ENCODE results near the gene TNP2. TPM values are rescaled to one million over a fixed set of nuclear protein-coding genes. Genes with fewer than 3 reads are reported as not detected.

TNP2 gene
- total RNA-seq, 1 experiment from 2014 or later: not detected

DNA sequence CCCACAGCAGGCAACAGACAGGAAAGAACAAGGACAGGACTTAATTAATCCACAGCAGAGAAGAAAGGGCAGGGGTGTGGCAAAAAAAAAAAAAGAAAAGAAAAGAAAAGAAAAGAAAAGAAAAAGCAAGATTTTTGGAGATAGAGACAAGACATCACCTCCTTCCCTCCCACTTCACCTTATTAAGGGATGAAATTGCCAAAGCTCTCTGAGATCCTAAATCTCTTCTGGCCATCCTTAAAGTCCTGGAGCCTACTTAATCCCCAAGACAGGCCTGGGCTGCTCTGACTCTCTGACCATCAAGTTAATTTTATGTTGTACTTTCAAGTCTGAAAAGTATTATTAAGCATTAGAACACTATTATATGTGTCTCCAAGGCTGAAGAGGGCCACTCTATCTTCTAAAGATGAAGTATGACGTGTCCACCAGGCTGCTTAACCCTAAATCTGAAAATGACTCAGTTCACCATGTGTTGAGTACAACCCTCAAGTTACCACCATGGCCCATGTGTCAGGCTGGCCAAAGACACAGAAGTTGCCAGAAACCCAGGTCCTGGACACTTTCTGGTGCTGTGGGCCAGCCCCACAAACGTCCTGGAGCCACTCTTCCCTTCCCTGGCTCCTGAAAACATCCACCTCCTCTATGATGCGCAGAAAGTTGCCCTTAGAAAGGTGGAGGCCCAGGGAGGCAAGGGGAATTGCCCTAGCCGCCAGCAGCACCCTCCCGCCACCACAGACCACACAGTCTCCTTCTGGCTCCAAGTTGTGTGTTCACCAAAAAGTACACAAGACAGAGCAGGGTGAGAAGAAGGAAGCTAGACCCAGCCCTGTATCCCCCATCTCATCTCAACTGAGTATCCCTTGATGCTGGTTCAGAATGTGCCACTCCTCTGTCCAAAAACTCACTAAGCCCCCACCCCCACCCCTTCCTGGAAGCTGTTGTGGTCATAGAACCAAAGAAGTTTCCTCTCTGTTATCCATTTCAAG is 15.8 kb downstream of the TNP2 start:
- Histone ChIP-seq H3K4me3 (replicated peaks in 1 of 2; ENCODE audit: low read depth in 1 of 2, low read length in 2 of 2) (no peak overlapping the region), H2AFZ (ENCODE audit: low read depth, low read length, poor library complexity, severe bottlenecking) (no peak overlapping the region), H3K79me2 (ENCODE audit: insufficient read depth, low read length) (no peaks in the 10 kb centered on the region), H3K27me3 (ENCODE audit: insufficient read depth, low read length) (no peaks in the 10 kb centered on the region), H3K9me3 (ENCODE audit: control insufficient read depth in 1 of 2, insufficient read depth in 1 of 2, low read depth in 1 of 2, low read length in 2 of 2) (no peaks in the 10 kb centered on the region), H3K9me2 (ENCODE audit: insufficient read depth) (no peaks in the 10 kb centered on the region), H3K27ac (ENCODE audit: low read depth, low read length) (no peak overlapping the region), H3K36me3 (ENCODE audit: control insufficient read depth in 1 of 2, insufficient read depth in 2 of 2, low read length in 2 of 2) (no peaks in the 10 kb centered on the region), H3K4me1 (ENCODE audit: control insufficient read depth in 1 of 2, insufficient read depth in 2 of 2, low read length in 2 of 2) (peaks cover 10 to 31% of the 10 kb centered on the region in 2 experiments; a peak in 3 of 4 replicates), H3K4me2 (ENCODE audit: low read length) (no peak overlapping the region), H3K9ac (ENCODE audit: low read length) (no peak overlapping the region), H4K20me1 (ENCODE audit: insufficient read depth) (no peaks in the 10 kb centered on the region)
- POLR2A ChIA-PET: interaction anchor here (3.0 to 4.0 kb wide), 2 partner anchors 165 to 282 kb away, joined by 15 to 30 read pairs; no protein-coding TSS in a partner anchor
- CTCF ChIA-PET: interaction anchor here (1.0 kb wide), 1 partner anchor 282 kb away, joined by 5 read pairs; no protein-coding TSS in a partner anchor
- intact Hi-C loops (cut with micrococcal nuclease): no loop called here
- DNase-seq (ENCODE audit: low read depth, low spot score): no peak
- ATAC-seq: no peak
- BruUV-seq (replicated peaks): no TSS peak
- TF ChIP-seq FOSL1 (IDR thresholded peaks at IDR 0.05; ENCODE audit: low read depth): no peak
- TF ChIP-seq, protein P1, sequence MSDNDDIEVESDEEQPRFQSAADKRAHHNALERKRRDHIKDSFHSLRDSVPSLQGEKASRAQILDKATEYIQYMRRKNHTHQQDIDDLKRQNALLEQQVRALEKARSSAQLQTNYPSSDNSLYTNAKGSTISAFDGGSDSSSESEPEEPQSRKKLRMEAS (IDR thresholded peaks at IDR 0.05): no peak
- TF ChIP-seq, protein P2, sequence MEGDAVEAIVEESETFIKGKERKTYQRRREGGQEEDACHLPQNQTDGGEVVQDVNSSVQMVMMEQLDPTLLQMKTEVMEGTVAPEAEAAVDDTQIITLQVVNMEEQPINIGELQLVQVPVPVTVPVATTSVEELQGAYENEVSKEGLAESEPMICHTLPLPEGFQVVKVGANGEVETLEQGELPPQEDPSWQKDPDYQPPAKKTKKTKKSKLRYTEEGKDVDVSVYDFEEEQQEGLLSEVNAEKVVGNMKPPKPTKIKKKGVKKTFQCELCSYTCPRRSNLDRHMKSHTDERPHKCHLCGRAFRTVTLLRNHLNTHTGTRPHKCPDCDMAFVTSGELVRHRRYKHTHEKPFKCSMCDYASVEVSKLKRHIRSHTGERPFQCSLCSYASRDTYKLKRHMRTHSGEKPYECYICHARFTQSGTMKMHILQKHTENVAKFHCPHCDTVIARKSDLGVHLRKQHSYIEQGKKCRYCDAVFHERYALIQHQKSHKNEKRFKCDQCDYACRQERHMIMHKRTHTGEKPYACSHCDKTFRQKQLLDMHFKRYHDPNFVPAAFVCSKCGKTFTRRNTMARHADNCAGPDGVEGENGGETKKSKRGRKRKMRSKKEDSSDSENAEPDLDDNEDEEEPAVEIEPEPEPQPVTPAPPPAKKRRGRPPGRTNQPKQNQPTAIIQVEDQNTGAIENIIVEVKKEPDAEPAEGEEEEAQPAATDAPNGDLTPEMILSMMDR (IDR thresholded peaks at IDR 0.05 in 2 of 3, conservative IDR thresholded peaks at IDR 0.05 in 1 of 3; ENCODE audit: borderline replicate concordance in 1 of 3, insufficient read depth in 1 of 3, low read depth in 2 of 3, low read length in 2 of 3): no peak
- RAD21 ChIA-PET (ENCODE audit: low non-redundant PET in 1 of 2, low total read pairs in 2 of 2, uncharacterized antibody in 2 of 2, unreplicated experiment in 2 of 2): no interaction called here

DNA sequence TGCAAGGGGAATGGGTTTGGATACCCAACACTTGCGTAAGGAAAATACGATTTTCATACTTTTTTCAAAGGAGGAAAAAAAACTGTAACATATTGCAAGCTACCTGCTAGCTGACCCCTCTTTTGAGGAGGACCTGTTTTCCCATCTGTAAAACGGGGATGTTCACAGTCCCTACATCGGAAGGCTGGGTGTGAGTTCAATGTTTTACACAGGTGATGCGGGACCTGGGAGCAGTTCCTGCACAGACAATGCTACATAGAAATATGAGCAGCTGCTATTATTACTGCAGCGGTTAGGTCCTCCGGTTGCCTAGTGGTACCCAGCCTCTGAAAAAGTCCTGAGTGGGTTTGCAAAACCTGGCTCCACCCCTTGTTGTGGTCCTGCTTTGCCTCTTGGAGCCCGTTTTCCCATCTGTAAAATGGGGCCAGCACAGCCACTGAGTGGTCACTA is 16.6 kb downstream of the TNP2 start:
- ChIA-PET RAD21 (ENCODE audit: low non-redundant PET in 1 of 2, low total read pairs in 2 of 2, uncharacterized antibody in 2 of 2, unreplicated experiment in 2 of 2) (no interaction called here), CTCF (interaction anchor here (1.0 kb wide), 1 partner anchor 281 kb away, joined by 5 read pairs; no protein-coding TSS in a partner anchor), POLR2A (no interaction called here)
- Histone ChIP-seq H3K27ac (ENCODE audit: low read depth, low read length) (no peak overlapping the region), H3K9me2 (ENCODE audit: insufficient read depth) (no peaks in the 10 kb centered on the region), H3K27me3 (ENCODE audit: insufficient read depth, low read length) (no peaks in the 10 kb centered on the region), H3K36me3 (ENCODE audit: control insufficient read depth in 1 of 2, insufficient read depth in 2 of 2, low read length in 2 of 2) (no peaks in the 10 kb centered on the region), H3K9ac (ENCODE audit: low read length) (no peak overlapping the region), H3K9me3 (ENCODE audit: control insufficient read depth in 1 of 2, insufficient read depth in 1 of 2, low read depth in 1 of 2, low read length in 2 of 2) (no peaks in the 10 kb centered on the region), H3K4me3 (replicated peaks in 1 of 2; ENCODE audit: low read depth in 1 of 2, low read length in 2 of 2) (no peak overlapping the region), H3K4me2 (ENCODE audit: low read length) (no peak overlapping the region), H3K4me1 (ENCODE audit: control insufficient read depth in 1 of 2, insufficient read depth in 2 of 2, low read length in 2 of 2) (peaks cover 8 to 30% of the 10 kb centered on the region in 2 experiments; a peak in 3 of 4 replicates), H3K79me2 (ENCODE audit: insufficient read depth, low read length) (no peaks in the 10 kb centered on the region), H4K20me1 (ENCODE audit: insufficient read depth) (no peaks in the 10 kb centered on the region), H2AFZ (ENCODE audit: low read depth, low read length, poor library complexity, severe bottlenecking) (no peak overlapping the region)
- no peak for DNase-seq (ENCODE audit: low read depth, low spot score)
- TF ChIP-seq EGR1 (IDR thresholded peaks at IDR 0.05; ENCODE audit: low read depth) (no peak), RAD21 (IDR thresholded peaks at IDR 0.05; ENCODE audit: low read depth) (no peak), TCF7L2 (IDR thresholded peaks at IDR 0.05; ENCODE audit: borderline replicate concordance, extremely low read depth, insufficient read depth, insufficient read length) (no peak), CBX3 (IDR thresholded peaks at IDR 0.05; ENCODE audit: low read depth) (no peak), SIN3A (IDR thresholded peaks at IDR 0.05; ENCODE audit: low read depth) (no peak), ZFX (IDR thresholded peaks at IDR 0.05) (no peak), POLR2A (IDR thresholded peaks at IDR 0.05; ENCODE audit: borderline replicate concordance, extremely low read depth, insufficient read depth, insufficient read length) (no peak), CEBPB (IDR thresholded peaks at IDR 0.05; ENCODE audit: low read depth) (no peak), FOSL1 (IDR thresholded peaks at IDR 0.05; ENCODE audit: low read depth) (no peak), SP1 (IDR thresholded peaks at IDR 0.05; ENCODE audit: low read depth) (no peak), EZH2phosphoT487 (IDR thresholded peaks at IDR 0.05; ENCODE audit: borderline replicate concordance) (no peak), POLR2AphosphoS5 (IDR thresholded peaks at IDR 0.05; ENCODE audit: low read depth, low read length) (no peak)
- TF ChIP-seq, protein P2 (IDR thresholded peaks at IDR 0.05 in 2 of 3, conservative IDR thresholded peaks at IDR 0.05 in 1 of 3; ENCODE audit: borderline replicate concordance in 1 of 3, insufficient read depth in 1 of 3, low read depth in 2 of 3, low read length in 2 of 3): no peak
- no TSS peak for BruUV-seq (replicated peaks)
- no peak for ATAC-seq
- intact Hi-C loops (cut with micrococcal nuclease): no loop called here
